DMS79 (cell line): ENCODE results near the gene CAMK2D.

Experiments
- DNase-seq: peaks from one replicate; lab custom pipeline; 2025; lab: John Stamatoyannopoulos, UW

Gene CAMK2D

DNA sequence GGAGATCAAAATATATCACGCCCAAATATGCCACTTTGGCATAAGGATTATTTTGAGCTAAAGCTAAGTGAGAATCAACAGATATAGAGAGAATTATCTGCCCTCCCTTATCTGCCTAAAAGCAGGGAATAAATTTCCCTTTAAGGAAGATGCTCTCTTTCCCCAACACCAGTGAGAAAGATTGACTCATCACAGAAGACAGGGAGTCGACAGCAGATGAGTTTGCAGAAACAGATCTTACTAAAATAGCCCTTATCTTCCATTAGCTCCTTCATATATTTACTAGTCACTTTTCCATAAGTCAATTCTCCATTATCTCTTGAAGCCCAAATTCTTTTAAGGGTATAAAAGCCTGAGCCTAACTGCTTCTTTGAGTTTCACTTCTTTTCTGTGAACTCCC, 156.6 kb downstream of the CAMK2D start:
- DNase-seq = no peak

DNA sequence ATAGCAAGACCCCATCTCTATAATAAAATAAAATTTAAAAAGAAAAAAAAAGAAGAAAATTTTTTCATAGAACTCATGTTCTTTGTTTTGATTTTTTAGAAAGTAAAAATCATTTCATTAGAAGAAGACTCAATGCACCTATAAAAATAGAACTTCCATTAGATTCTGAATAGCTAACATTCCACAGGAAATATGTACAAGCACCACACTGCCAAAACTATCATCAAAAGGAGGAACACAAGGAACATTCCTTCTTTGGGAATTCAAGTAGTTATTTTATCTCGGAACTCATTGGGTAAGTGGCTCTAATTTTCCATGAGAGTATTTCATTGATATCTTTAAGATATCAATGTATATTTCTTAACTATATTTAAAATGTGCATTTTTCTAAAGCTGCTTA, 157.6 kb downstream of the CAMK2D start:
- no peak for DNase-seq

DNA sequence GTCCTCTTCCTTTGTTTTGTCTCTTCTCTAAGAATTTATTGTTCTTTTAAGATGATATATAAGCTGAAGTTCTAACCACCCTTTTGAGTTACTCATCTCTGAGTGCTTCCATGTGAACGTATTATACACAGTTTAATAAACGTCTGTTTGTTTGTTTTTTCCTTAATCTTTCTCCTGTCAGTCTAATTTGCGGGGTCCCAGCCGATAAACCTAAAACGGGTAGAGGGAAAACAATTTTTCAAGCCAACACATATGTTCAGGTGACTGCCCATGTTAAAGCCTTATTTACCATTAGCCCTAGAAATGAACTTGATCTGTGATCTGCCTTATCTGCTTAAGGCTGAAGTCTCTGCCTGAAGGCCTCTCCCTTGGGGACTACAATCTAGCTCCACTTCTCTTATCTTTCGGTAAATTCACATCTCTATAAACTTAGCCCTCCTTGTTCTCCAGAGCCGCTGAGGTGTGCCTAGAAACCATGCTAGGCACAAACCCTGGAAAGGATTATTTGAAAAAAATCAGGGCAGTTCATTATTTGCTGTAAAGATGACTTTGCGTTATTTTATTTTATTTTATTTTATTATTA, 158.8 kb downstream of the CAMK2D start:
- DNase-seq = no peak

DNA sequence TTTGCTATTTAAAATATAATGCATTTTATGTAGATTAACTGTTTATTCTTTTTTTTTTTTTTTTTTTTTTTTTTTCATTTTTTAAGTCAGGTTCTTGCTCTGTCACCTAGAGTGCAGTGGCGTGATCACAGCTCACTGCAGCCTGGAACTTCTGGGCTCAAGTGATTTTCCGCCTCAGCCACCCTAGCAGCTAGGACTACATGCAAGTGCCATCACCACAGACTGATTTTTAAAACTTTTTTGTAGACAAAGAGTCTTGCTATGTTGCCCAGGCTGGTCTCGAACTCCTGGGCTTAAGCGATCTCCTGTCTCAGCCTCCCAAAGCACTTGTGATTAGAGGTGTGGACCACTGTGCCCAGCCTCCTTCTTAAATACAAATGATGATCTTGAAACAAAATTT, 159.9 kb downstream of the CAMK2D start:
- no peak for DNase-seq

DNA sequence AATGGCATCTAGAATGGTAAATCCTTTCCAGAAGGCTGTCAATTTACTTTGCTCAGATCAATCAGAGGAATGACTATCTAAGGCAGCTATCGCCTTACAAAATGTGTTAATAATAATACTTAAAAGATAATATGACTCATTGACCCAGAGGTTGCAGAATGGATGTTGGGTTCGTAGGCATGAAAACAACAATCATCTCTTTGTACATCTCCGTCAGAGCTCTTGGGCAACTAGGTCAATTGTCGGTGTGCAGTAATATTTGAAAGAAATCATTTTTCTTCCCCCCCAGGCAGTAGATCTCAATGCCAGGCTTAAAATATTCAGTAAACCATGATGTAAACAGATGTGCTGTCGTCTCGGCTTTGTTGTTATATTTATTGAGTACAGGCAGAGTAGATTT, 165.1 kb downstream of the CAMK2D start:
- DNase-seq = no peak

DNA sequence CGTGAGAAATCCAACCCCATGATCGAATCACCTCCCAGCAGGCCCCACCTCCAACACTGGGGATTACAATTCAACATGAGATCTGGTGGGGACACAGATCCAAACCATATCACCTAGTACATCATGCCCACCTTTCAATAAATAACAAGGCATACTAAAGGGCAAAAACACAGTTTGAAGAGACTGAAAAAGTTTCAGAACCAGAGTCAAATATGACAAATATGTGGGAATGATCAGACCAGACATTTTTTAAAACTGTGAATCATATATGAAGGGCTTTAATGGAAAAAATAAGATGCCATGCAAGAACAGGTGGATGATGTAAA, 167.3 kb downstream of the CAMK2D start:
- no peak for DNase-seq

DNA sequence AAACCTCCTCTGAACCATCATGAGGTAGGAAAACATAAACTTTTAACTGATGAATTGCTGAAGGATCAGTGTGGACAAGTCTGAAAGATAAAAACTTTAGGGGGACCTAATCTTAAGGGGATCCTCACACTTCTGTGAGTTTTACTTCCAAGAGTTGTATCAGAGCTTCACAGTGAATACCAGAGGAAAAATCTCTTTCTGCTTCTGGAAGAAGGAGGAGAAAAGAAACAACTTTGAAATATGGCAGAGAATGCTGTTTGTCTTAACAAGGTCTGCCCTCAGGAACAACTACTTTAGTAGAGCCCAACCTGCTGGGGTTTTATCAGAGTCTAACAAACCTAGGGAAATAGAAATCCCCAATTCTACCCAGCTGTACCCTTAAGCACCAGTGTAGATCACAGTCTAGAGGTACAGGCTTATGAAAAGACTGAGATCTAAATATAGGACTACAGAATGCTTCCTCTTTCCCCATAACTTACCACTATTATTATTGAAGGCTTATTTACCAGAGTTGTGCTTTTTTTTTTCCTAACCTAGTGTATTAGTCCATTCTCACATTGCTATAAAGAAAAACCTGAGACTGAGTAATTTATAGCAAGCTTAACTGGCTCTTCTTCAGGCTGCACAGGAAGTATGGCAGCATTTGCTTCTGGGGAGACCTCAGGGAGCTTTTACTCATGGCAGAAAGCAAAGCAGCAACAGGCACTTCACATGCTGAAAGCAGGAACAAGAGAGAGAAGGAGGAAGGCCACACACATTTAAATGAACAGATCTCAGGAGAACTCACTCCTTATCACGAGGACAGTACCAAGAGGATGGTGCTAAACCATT, 167.9 kb downstream of the CAMK2D start:
- DNase-seq = no peak

DNA sequence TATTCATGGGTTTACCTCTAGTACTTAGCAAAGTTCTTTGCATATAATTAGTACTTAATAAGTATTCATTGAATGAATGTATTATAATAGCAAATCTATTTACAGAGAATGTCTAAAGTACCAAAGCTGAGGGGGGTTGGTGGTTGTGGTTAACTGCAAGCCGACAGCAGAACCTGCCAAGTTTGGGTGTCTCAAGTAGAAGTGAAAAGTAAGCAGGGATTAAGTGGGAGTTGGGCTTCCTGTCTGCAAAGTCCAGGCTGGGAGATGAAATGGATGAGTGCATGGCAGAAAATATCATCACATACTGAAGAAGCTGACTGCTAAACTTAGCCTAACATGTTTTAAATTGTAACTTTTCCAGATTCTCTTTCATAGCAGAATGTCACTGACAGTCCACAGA, 169.6 kb downstream of the CAMK2D start:
- no peak for DNase-seq

DNA sequence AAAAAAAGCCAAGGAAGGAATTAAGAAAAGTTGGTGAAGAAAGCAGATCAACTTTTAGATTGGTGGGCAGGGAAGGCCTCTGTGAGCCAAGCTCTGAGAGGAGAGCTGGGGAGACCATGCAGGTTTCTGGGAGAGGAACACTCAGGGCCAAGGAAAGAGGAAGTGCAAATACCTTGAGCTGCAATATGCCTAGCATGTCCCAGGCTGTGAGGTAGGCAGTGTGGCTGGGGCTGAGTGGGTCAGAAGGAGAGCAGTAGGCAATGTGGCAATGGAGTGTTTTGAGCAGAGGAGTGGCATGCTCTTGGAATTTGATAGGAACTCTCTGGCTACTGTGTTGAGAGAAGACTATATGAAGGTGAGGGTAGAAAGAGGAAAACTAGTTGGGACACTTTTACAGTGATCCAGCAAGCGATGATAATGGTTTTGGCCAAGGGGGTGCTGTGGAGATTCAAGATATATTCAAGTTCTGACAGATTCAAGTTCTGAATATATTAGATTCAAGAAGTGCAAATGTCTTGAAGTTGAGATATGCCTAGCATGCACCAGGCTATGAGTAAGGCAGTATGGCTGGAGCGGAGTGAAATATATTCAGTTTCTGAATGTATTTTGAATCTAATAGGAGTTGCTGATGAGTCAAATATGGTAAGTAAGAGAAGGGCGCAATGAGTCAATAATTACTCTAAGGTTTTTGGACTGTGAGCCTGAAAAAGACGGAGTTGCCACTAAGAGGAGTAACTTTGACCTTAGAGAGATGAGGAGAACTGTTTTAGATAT, 172.5 kb downstream of the CAMK2D start:
- DNase-seq = no peak

DNA sequence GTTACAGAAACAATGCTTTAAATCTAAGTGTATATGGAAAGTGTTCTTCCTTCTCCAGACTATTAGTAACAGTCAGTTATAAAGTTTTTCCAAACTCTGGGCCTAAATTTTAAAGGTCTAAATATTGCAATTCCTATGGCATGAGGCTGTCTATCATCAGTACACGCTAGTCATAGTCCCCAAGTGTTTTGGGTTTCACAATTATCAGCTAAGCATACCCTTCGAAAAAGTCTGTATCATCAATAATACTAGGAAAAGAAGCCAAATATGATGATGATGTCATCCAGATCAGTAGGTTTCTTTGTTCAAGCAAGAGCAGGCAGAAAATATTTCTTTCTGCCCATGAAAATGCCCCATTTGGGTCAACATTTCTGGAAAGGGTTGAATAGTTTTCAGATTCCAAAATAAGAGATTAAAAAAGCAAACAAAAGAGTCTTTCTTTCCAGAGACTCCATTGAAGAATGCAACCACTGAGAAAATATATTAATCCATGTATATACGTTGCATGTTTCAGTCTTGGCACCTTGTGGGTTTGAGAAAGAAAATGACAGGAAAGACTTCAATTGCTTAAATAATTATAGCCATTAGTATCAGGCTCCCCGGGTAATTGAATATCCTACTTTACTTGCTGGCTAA, 173.8 kb downstream of the CAMK2D start:
- DNase-seq = no peak

DNA sequence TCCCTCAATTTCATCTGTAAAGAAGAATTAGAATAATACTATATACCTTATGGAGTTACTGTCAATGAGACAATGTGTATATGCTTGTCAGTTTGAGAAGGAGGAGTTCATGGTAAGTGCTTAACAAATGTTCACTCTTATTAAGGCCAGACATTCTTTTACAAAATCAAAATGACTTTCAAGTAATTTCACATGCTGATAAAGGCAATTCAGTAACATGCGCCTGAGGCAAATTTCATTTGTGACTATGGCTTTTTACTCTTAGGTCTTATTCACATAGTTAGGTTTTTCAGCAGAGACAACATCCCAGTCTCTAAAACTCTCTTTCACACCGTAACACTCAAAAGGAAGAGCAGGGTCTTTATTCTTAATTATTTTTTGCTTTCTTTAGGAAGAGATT, 174.4 kb downstream of the CAMK2D start:
- no peak for DNase-seq

DNA sequence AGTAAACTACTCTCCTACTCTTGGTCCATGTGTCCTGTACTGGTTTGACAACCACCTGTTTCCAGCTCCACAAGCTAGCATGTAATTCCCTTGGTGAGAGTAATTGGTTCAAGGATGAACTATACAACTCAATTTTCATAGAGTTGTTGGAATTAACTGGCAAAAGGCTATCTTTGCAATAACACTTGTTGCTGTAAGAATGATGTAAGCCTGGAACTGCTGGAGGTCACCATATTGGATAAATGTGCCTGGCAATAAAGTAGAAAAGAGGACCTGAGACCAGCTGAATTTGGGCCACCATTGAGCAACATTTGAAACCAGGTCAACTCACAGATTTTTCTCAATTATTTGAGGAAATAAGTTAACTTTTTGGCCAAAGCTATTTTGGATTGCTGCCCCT, 175.5 kb downstream of the CAMK2D start:
- no peak for DNase-seq

DNA sequence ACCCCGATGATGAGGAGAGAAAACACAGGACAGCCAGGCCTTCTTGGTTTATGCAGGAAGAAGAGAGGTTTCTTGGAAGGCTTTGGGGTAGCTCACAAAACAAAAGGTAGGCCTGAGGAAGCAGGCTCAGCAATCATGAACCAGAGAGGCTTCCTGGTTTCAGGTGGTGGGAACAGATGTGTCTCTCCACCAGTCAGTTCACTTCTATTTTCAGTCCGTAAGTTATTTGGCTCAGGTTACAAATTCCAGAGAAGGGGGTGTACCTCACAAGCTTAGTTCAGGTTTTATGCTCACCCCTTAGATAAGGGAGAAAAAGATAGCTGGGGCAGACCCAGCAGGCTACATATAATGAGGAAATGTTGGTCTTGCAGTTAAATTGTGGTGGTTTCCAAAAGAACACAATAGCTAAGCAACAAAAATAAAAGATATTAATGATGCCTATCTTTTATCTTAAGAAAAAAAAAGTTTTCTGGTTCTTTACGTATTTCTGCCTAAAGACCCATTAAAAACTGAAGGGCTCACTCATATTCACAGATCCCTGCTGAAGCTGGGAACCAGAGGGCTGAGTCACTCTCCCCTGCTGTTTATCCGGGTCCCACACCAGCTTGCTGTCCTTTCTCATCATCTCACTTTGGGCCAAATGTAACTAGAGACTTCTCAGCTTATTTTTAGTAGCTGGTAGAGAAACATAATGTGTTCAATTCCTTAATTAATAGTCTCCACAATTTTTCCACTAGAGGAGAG, 177.0 kb downstream of the CAMK2D start:
- DNase-seq = no peak

DNA sequence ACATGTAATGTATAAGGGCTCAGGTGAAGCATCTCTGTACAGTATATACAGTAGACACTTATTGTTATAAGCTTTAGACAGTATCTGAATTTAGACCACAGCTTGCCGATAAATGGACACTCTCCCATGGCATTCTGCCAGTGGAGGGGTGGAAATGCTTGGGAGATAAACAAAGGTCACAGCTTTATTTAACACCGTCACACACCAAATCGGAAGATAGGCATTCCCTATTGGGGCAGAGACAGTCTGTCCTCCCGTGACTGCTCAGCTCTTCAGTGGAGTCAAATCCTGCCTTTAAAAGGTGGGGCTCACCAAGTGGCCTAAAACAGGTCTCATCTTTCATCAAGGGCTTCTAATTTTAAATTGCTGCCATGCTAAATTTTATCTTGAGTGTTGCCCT, 178.8 kb downstream of the CAMK2D start:
- no peak for DNase-seq

DNA sequence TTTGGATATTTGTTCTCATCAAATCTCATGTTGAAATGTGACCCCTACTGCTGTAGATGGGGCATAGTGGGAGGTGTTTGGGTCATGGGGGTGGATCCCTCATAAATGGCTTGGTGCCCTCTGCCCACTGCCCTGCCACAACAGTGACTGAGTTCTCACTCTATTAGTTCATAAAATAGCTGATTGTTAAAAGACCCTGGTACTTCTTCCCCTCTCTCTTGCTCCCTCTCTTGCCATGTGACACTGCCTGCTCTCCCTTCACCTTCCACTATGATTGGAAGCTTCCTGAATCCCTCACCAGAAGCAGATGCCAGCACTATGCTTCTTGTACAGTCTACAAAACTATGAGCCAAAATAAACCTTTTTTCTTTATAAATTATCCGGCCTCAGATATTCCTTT, 182.2 kb downstream of the CAMK2D start:
- no peak for DNase-seq

DNA sequence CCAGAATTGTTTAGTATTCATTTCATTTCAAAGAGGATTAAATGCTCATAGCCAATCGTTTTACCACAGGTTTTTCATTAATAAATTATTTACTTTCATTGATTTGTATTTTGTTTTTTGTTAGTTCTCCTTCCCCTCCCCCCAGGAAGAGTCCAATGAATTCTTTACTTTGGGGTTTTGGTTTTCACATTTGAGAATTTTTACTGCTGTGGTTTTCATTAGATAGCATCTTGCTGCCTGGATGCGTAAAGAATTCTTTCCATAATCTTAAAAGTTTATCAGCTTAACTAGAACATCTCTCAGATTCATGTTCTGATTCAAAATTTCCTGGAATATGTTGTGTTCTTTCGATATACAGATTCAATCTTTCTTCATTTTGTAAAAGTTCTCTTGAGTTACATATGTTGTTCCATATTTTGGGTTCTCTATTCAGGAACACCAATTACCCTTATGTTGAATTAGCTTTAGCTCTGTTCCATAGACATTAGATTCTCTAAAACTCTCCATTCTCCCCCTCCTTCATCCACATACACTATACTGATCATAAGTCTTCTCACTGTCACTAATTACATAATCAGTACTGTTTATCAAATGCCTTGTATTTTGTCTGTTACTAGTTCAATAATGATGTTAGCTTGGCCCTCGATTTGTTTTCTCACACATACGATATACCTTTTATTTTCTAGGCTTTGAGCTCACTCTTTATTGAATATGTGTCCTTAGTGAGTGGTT, 184.4 kb downstream of the CAMK2D start:
- DNase-seq = no peak

DNA sequence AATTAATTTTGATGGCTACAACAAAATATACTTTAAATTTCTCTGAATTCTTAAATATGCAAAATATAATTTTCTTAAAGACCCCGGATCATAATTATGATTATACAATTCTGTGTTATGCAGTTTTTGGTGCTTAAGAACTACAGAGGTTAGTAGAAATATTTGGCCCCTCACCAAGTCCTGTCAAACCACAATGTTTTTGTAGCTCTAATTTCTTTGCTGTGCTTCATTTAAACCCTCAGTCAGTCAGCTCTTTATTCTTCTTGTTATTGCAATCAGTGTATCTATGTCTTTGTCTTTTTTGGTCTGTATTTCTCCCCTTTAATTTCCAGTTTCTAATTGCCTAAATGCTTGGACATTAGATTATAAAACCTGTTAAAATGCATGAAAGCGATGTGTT, 186.1 kb downstream of the CAMK2D start:
- no peak for DNase-seq

DNA sequence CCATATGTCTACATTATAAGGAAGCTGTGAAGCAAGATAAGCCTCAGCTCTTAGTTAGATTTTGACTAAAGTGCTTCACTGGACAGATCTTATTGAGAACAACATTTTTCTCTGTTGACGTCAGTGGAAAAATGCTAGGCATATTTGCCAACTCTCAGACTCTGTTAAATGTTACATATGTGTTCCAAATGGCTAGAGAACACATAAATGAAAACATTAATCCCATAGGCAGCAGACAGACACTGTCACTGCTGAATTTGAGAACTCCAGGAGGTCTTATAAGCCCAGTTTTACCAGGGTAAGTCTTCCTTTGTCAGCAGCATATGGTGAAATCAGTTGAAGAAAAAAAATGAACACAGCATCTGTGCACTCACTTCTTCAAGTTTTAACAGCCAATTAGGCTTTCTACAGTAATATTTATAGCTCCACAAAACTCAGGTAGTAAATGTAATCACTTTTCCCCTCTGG, 186.9 kb downstream of the CAMK2D start:
- DNase-seq = no peak

DNA sequence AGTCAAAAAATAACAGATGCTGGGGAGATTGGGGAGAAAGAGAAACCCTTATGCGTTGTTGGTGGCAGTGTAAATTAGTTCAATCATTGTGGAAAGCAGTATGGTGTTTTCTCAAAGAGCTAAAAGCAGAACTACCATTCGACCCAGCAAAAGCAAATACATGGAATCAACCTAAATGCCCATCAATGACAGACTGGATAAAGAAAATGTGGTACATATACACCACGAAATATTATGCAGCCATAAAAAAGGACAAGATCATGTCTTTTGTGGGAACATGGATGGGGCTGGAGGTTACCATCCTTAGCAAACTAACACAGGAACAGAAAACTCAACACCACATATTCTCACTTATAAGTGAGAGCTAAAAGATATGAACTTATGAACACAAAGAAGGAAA, 188.9 kb downstream of the CAMK2D start:
- DNase-seq = no peak

DNA sequence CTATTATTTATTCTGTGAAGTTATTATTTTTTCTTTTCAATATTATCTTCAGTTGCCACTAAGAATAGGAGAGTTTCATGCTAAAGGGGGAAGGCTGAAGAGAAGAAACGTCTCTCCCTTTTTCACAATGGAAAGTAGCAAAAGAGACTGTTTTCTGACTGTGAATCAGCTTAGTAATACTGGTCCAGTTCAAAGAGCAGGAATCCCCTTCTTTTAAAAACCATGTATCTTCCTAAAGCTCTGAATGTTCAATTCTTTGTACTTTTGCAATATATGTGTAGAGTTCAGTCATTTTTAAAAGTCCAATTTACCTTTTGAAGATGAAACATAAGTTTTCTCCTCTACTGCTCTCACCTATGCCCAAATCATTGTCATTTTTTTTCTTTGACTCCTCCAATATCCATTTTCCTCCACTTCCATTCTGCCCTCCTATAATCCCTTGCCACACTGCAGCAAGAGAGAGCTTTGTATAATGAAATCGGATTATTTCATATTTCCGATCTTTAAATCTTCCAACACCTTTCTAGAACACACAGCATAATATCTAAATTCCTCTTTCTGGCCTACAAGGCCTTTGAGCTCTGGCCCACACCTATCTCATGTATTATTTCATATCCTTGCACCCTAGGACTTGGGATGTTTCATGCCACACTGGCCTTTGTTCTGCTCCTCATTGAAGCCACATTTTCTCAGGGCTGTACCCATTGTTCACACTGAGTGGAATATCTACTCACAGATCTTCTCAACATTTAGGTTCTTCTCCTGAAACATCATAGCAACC, 195.3 kb downstream of the CAMK2D start:
- DNase-seq = no peak

DNA sequence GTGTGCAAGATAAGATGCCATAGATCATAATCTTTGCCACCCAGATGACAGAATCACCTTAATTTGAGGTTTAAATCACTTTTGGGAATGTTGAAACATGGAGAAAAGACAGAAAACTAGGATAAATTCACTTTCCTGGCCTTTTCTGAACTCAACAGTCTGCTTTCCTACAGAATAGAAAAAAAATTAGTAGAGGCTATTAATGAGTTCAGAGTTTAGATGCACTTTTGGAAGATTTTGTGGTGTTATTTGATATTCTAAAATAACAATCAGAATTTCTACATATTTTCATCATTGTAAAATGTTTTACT, 195.9 kb downstream of the CAMK2D start:
- no peak for DNase-seq
